ENCODE data around the gene SMYD3. TPM values are rescaled to one million over a fixed set of nuclear protein-coding genes. Genes with fewer than 3 reads are reported as not detected.

SMYD3 gene
- total RNA-seq, 1 experiment from 2014 or later = 25.5 TPM

DNA sequence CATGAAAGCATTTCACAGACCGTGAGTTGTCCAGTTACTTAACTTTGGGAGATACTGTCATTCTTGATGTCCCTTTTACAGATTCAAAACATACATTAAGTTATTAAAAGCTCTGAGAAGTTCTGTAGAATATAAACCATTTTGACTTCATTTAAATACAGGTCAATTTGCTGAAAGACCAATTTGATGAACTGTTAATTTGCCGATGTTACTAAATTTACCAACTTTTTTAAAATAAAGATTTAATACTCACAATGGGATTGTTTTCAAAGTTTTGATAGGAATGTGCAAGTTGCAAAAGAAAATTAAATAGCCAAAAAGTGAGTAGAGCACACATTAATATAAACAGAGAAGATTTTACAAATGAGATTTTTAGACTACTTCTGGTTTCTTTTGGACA is 666.1 kb downstream of the SMYD3 start:
- Histone ChIP-seq H4K20me1 (ENCODE audit: control insufficient read depth, insufficient read depth, insufficient read length) (no peaks in the 10 kb centered on the region), H2BK12ac (ENCODE audit: insufficient read length, low read depth, low read length) (no peak overlapping the region), H3K4ac (ENCODE audit: low read depth, low read length) (no peak overlapping the region), H4K5ac (ENCODE audit: insufficient read length, low read depth, low read length) (no peak overlapping the region), H3K27me3 (ENCODE audit: insufficient read depth, low read length) (no peaks in the 10 kb centered on the region), H2BK20ac (ENCODE audit: low read depth, low read length, poor library complexity, severe bottlenecking) (no peak overlapping the region), H3K18ac (ENCODE audit: insufficient read length, low read depth, low read length) (no peak overlapping the region), H2BK15ac (ENCODE audit: low read depth, low read length) (no peak overlapping the region), H3K56ac (ENCODE audit: insufficient read length, low read depth, low read length) (no peak overlapping the region), H3K79me2 (ENCODE audit: insufficient read depth, low read length) (no peaks in the 10 kb centered on the region), H3K4me1 (ENCODE audit: insufficient read depth, low read length) (peaks cover 3% of the 10 kb centered on the region; the same call in 1 of the 2 replicates), H3K23ac (ENCODE audit: insufficient read length, low read depth, low read length) (no peak overlapping the region), H3K4me2 (ENCODE audit: insufficient read depth, insufficient read length, low read length) (no peak overlapping the region), H3K27ac (ENCODE audit: insufficient read length, low read depth, low read length) (no peak overlapping the region), H2AFZ (ENCODE audit: low read length) (no peak overlapping the region), H3K14ac (ENCODE audit: insufficient read depth, low read length) (no peak overlapping the region), H2BK120ac (ENCODE audit: low read depth, low read length, poor library complexity, severe bottlenecking) (no peak overlapping the region), H3T11ph (ENCODE audit: low read length) (no peak overlapping the region), H4K91ac (ENCODE audit: insufficient read length, low read depth, low read length) (no peak overlapping the region), H3K9me3 (ENCODE audit: control insufficient read depth, low read depth, low read length) (no peaks in the 10 kb centered on the region), H2AK5ac (ENCODE audit: insufficient read length, low read length) (no peak overlapping the region), H4K8ac (replicated peaks; ENCODE audit: insufficient read length, low read depth, low read length) (no peak overlapping the region), H3K23me2 (ENCODE audit: insufficient read length, low read depth, low read length, poor library complexity, severe bottlenecking) (no peaks in the 10 kb centered on the region), H2BK5ac (ENCODE audit: insufficient read length, low read length) (no peak overlapping the region), H3K9ac (ENCODE audit: extremely low read depth, insufficient read length, low read length) (no peak overlapping the region), H3K79me1 (ENCODE audit: insufficient read depth, low read depth, low read length, poor library complexity, severe bottlenecking) (no peaks in the 10 kb centered on the region)
- Mint-ChIP-seq H3K4me1 (peaks cover 5 to 9% of the 10 kb centered on the region in 2 experiments; a peak in 3 of 4 replicates), H3K9me3 (no peaks in the 10 kb centered on the region), H3K27ac (no peak overlapping the region), H3K4me3 (no peak overlapping the region), H3K27me3 (ENCODE audit: low read depth) (no peaks in the 10 kb centered on the region), H3K36me3 (ENCODE audit: insufficient read depth in 1 of 3, low read depth in 3 of 3) (no peaks in the 10 kb centered on the region)
- DNase-seq = no peak
- TF ChIP-seq, protein P1, sequence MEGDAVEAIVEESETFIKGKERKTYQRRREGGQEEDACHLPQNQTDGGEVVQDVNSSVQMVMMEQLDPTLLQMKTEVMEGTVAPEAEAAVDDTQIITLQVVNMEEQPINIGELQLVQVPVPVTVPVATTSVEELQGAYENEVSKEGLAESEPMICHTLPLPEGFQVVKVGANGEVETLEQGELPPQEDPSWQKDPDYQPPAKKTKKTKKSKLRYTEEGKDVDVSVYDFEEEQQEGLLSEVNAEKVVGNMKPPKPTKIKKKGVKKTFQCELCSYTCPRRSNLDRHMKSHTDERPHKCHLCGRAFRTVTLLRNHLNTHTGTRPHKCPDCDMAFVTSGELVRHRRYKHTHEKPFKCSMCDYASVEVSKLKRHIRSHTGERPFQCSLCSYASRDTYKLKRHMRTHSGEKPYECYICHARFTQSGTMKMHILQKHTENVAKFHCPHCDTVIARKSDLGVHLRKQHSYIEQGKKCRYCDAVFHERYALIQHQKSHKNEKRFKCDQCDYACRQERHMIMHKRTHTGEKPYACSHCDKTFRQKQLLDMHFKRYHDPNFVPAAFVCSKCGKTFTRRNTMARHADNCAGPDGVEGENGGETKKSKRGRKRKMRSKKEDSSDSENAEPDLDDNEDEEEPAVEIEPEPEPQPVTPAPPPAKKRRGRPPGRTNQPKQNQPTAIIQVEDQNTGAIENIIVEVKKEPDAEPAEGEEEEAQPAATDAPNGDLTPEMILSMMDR (conservative IDR thresholded peaks at IDR 0.05) = no peak
- WGBS (ENCODE audit: extremely low coverage, insufficient read length, low lambda C conversion rate) = no CpG with 5 or more reads among the region's 2 CpGs

Data from H9 (cell line).